Heart left ventricle (tissue), 16 donors: ENCODE measurements around the gene HLCS. TPM values are rescaled to one million over a fixed set of nuclear protein-coding genes. Genes with fewer than 3 reads are reported as not detected.

ENCODE experiments used
- ATAC-seq, 4 donors: fragments of 200-7000 bp; cut with Tn5 transposase; one replicate each; pipeline ENCODE4 v1.9.1; 2020 to 2022; ENCODE audit warnings: moderate library complexity in 4 of 4, mild to moderate bottlenecking in 3 of 4, moderate number of reproducible peaks in 1 of 4
- DNase-seq, 5 donors: peaks; one replicate each; pipeline ENCODE4 v3.0.0-alpha.2; 2020
- H3K27ac ChIP-seq, 12 donors: fragments of 200-600 bp; sonication (generic) in 4 of 12; one replicate each; pipeline versions ENCODE4 v1.5.0 to v1.8.0; 2016 to 2022; ENCODE audit warnings: mild to moderate bottlenecking in 2 of 12
- H3K27me3 ChIP-seq, 9 donors: fragments of 200-600 bp; sonication (generic) in 2 of 9; one replicate each; pipeline versions ENCODE4 v1.5.1 to v1.8.0; 2016 to 2022; ENCODE audit warnings: mild to moderate bottlenecking in 3 of 9
- H3K36me3 ChIP-seq, 9 donors: fragments of 200-600 bp; sonication (generic) in 2 of 9; one replicate each; pipeline versions ENCODE4 v1.5.0 to v1.8.0; 2018 to 2022; ENCODE audit warnings: mild to moderate bottlenecking in 2 of 9
- H3K4me1 ChIP-seq, 12 donors: fragments of 200-600 bp; sonication (generic) in 4 of 12; one replicate each; pipeline versions ENCODE4 v1.5.0 to v1.8.0; 2016 to 2022; ENCODE audit warnings: mild to moderate bottlenecking in 3 of 12
- H3K4me3 ChIP-seq, 12 donors: fragments of 200-600 bp; sonication (generic) in 4 of 12; one replicate each; pipeline versions ENCODE4 v1.5.0 to v1.8.0; 2017 to 2022; ENCODE audit warnings: mild to moderate bottlenecking in 9 of 12, moderate library complexity in 4 of 12
- H3K9me3 ChIP-seq, 12 donors: fragments of 200-600 bp; sonication (generic) in 4 of 12; one replicate each; pipeline versions ENCODE4 v1.5.0 to v1.8.0; 2016 to 2022; ENCODE audit warnings: mild to moderate bottlenecking in 1 of 12
- CTCF ChIP-seq, 12 donors: fragments of 200-600 bp; sonication (generic) in 4 of 12; IDR thresholded peaks; one replicate each; pipeline versions ENCODE4 v1.5.0 to v1.8.0; 2018 to 2022; ENCODE audit warnings: antibody characterized with exemption in 12 of 12, mild to moderate bottlenecking in 5 of 12
- POLR2A ChIP-seq, 2 donors: fragments of 450-650 bp; IDR thresholded peaks; one replicate each; pipeline ENCODE4 v1.6.1; 2017; ENCODE audit warnings: antibody characterized with exemption in 2 of 2, mild to moderate bottlenecking in 2 of 2, moderate library complexity in 2 of 2
- WGBS, 4 donors: extraction: QIAGEN DNeasy Blood & Tissue Kit in 2 of 4; methylation state at CpG; one replicate each; pipeline versions ENCODE4 v1.1.5 to v1.1.7; 2013 to 2018; 5-methylcytosine and 5-hydroxymethylcytosine counted together
- intact Hi-C, 10 donors: fragments of 100-400 bp; cut with DNase I; formaldehyde crosslinking; loops; one replicate each; pipeline versions ENCODE4 v1.11.1 to v1.14.2; 2022
- polyA plus RNA-seq, 2 donors: library from polyadenylated mRNA; stranded (reverse); fragments of 200-250 nt; gene quantifications; one replicate each; pipeline ENCODE4 v1.2.3, GENCODE V29; 2013
- total RNA-seq, 9 donors: library from RNA; depleted of rRNA in 2 of 9; stranded (reverse); fragments of >200 nt in 2 of 9; fragmentation: NEBNext Ultra II Directional in 3 of 9; extraction: Animal tissue kit (Norgen Biotek cat#: 25700) in 3 of 9; gene quantifications; one replicate each; pipeline versions ENCODE4 v1.1.0 to v1.2.4, GENCODE V29; 2016 to 2023
- donor health status: ischemic (EF 13 %, LVEDD 7.1; RV severe dilation, severe dysfunction).
- donor health status: healthy with polysubstance abuse.
- donor health status: DM: no; HTN: yes; CAD: no.
- donor health status: DM: no; HTN: no; CAD: no.
- donor health status: ischemic (EF 25% LVEDD 6.9; RV normal size, moderate dysfunction).
- donor health status: ischemic (EF 25% LVEDD 5.7; RV mildly dilated, moderate dysfunction).
- donor health status: healthy.
- donor health status: DM: yes; HTN: yes; CAD: no.
- donor health status: ischemic (EF 35%, LVEDD 5.7; RV mildly dilated, moderate dysfunction).
- donor health status: nonischemic (EF 11% LVEDD 7.7; RV severe dilation, severe dysfunction).
- donor health status: DM: yes; HTN: yes; CAD: no.
- donor health status: PGD.
- donor health status: ischemic (EF 29% LVEDD 5.4; RV normal size, mild dysfunction).
- donor health status: nonischemic (EF 23%, LVEDD 6.1; RV moderate dilation, normal function).

The HLCS gene
- total and polyA plus RNA-seq, 11 donors: 1.8 to 15.2 (median 6.2) TPM

GRCh38 chr21:36723371-36723881 is 243.0 kb downstream of the HLCS start:
- Histone ChIP-seq H3K4me1 (no peaks in the 10 kb centered on the region), H3K27ac (no peak overlapping the region), H3K4me3 (no peak overlapping the region), H3K27me3 (peaks cover 0 to 50% (median 5%) of the 10 kb centered on the region in 9 donors), H3K36me3 (no peaks in the 10 kb centered on the region), H3K9me3 (no peaks in the 10 kb centered on the region)
- intact Hi-C loops: no loop called here
- WGBS, 4 donors: 86 to 88% (median 88%) methylated on average over 13 to 14 of the region's 14 CpGs
- TF ChIP-seq POLR2A (IDR thresholded peaks at IDR 0.05): no peak
- no peak for TF ChIP-seq CTCF (IDR thresholded peaks at IDR 0.05)
- ATAC-seq (no peak), DNase-seq (no peak)

GRCh38 chr21:36722370-36723368 is 243.8 kb downstream of the HLCS start:
- intact Hi-C loops: no loop called here
- Histone ChIP-seq H3K36me3 (no peaks in the 10 kb centered on the region), H3K27me3 (peaks cover 0 to 58% (median 10%) of the 10 kb centered on the region in 9 donors), H3K4me3 (no peak overlapping the region), H3K4me1 (no peaks in the 10 kb centered on the region), H3K9me3 (no peaks in the 10 kb centered on the region), H3K27ac (no peak overlapping the region)
- DNase-seq (no peak), ATAC-seq (no peak)
- no peak for TF ChIP-seq CTCF (IDR thresholded peaks at IDR 0.05)
- 87 to 91% (median 87%) methylated on average over 20 to 25 of the region's 25 CpGs for WGBS, 4 donors

- no peak overlapping the region for H3K4me3 ChIP-seq
- no peak for TF ChIP-seq CTCF (IDR thresholded peaks at IDR 0.05)
- no peak for TF ChIP-seq POLR2A (IDR thresholded peaks at IDR 0.05)
- WGBS, 4 donors: 81 to 96% (median 90%) methylated on average over 7 of the region's 7 CpGs
- H3K4me1 ChIP-seq: no peaks in the 10 kb centered on the region
- no peak overlapping the region for H3K27ac ChIP-seq
- H3K27me3 ChIP-seq: peaks cover 0 to 66% (median 18%) of the 10 kb centered on the region in 9 donors
- no peak for ATAC-seq
- no peaks in the 10 kb centered on the region for H3K36me3 ChIP-seq
- H3K9me3 ChIP-seq: no peaks in the 10 kb centered on the region
- intact Hi-C loops: no loop called here
- no peak for DNase-seq
These were observed 244.7 kb downstream of the HLCS start for GRCh38 chr21:36721817-36722216.

- Histone ChIP-seq H3K27me3 (peaks cover 0 to 79% (median 26%) of the 10 kb centered on the region in 9 donors), H3K9me3 (no peaks in the 10 kb centered on the region), H3K27ac (no peak overlapping the region), H3K4me1 (no peaks in the 10 kb centered on the region), H3K36me3 (no peaks in the 10 kb centered on the region), H3K4me3 (no peak overlapping the region)
- DNase-seq (no peak), ATAC-seq (peak in 1 of 4 donors; percentile 36)
- intact Hi-C loops: no loop called here
- no peak for TF ChIP-seq CTCF (IDR thresholded peaks at IDR 0.05)
- no peak for TF ChIP-seq POLR2A (IDR thresholded peaks at IDR 0.05)
- 90 to 94% (median 93%) methylated on average over 10 of the region's 10 CpGs for WGBS, 4 donors
These were observed 246.9 kb downstream of the HLCS start for GRCh38 chr21:36719614-36720013.
